Vagina (tissue), 2 donors: Measurements from ENCODE around the gene C1orf21.

Source experiments
- CTCF ChIP-seq, 3 experiments: fragments of 450-650 bp in 2 of 3; fragments of 200-600 bp in 1 of 3; sonication (generic) in 1 of 3; IDR thresholded peaks; one replicate each; pipeline ENCODE4 v1.5.1; 2017 to 2019; ENCODE audit warnings: antibody characterized with exemption in 3 of 3, mild to moderate bottlenecking in 2 of 3, moderate library complexity in 2 of 3
- POLR2A ChIP-seq, 2 donors: fragments of 450-650 bp; IDR thresholded peaks; one replicate each; pipeline ENCODE4 v1.6.1; 2017; ENCODE audit warnings: antibody characterized with exemption in 2 of 2, mild to moderate bottlenecking in 2 of 2, moderate library complexity in 2 of 2
- POLR2AphosphoS5 ChIP-seq, 2 donors: sonication (generic); formaldehyde crosslinking; IDR thresholded peaks; one replicate each; pipeline ENCODE4 v1.9.0; 2017; ENCODE audit warnings: antibody characterized with exemption in 2 of 2, mild to moderate bottlenecking in 2 of 2, low read depth in 1 of 2; ENCODE audit not compliant: insufficient read depth in 1 of 2

DNA sequence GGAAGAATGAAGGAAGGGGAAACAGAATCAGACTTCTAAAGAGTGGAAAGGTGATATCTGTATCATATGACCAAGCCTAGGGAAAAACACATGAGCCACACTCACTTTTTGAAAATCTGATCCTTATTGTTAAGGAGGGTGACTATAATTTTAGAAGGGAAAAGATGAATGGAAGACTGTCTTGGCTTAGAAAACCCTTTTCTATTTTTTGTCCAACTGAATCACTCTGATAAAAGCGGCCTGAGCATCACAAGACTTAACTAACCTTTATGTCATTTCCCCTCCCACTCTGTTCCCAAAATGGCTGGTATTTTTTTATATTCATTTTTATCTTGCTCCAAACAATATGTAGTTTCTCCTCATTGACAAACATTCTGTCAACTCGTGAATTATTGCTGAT lies 169.8 kb downstream of the C1orf21 start:
- TF ChIP-seq CTCF (IDR thresholded peaks at IDR 0.05), result no peak
- no peak for TF ChIP-seq POLR2A (IDR thresholded peaks at IDR 0.05)
- TF ChIP-seq POLR2AphosphoS5 (IDR thresholded peaks at IDR 0.05; ENCODE audit: insufficient read depth in 1 of 2, low read depth in 1 of 2), result no peak
